HepG2 (cell line): ENCODE data around the gene SLCO4A1. TPM values are rescaled to one million over a fixed set of nuclear protein-coding genes. Genes with fewer than 3 reads are reported as not detected.

Experiments
- AGO2 ChIP-seq: fragments of 200-400 bp; formaldehyde crosslinking; optimal IDR thresholded peaks from 2 replicates; pipeline ENCODE3; 2017; ENCODE audit warnings: mild to moderate bottlenecking, low read depth, low read length, moderate library complexity
- GTF2F1 ChIP-seq: fragments of 150-350 bp; IDR thresholded peaks from 2 replicates; pipeline ENCODE4 v1.6.1; 2014; ENCODE audit warnings: low read length
- GTF3A ChIP-seq: sonication (generic); formaldehyde crosslinking; conservative IDR thresholded peaks from 2 replicates; pipeline ENCODE4 v1.4.0; 2020; ENCODE audit warnings: mild to moderate bottlenecking, missing genetic modification reagents
- HMG20B ChIP-seq: conservative IDR thresholded peaks from 2 replicates; pipeline ENCODE4 v1.6.1; 2016; ENCODE audit warnings: missing genetic modification reagents, missing compliant biosample characterization
- KLF16 ChIP-seq, 2 experiments: sonication (generic) in 1 of 2; formaldehyde crosslinking in 1 of 2; IDR thresholded peaks; 2 replicates each; pipeline versions ENCODE4 v1.6.1 to v1.8.0; 2016 to 2023; ENCODE audit warnings: missing genetic modification reagents in 2 of 2, missing compliant biosample characterization in 1 of 2
- MIER2 ChIP-seq: IDR thresholded peaks from 2 replicates; pipeline ENCODE4 v1.6.1; 2016; ENCODE audit warnings: missing biosample characterization, missing genetic modification reagents
- PHF21A ChIP-seq: sonication (generic); formaldehyde crosslinking; IDR thresholded peaks from 2 replicates; pipeline ENCODE4 v1.5.0; 2020; ENCODE audit warnings: mild to moderate bottlenecking, missing genetic modification reagents
- POLR2A ChIP-seq, 2 experiments: IDR thresholded peaks; 2 replicates each; pipeline ENCODE4 v1.6.1; 2011; ENCODE audit warnings: low read depth in 2 of 2, low read length in 2 of 2, mild to moderate bottlenecking in 1 of 2, moderate library complexity in 1 of 2; ENCODE audit not compliant: insufficient read depth in 1 of 2
- SP140L ChIP-seq: sonication (generic); formaldehyde crosslinking; IDR thresholded peaks from 2 replicates; pipeline ENCODE4 v1.4.0; 2020; ENCODE audit warnings: missing genetic modification reagents, borderline replicate concordance
- YEATS2 ChIP-seq: sonication (generic); formaldehyde crosslinking; IDR thresholded peaks from 2 replicates; pipeline ENCODE4 v1.4.0; 2020; ENCODE audit warnings: missing genetic modification reagents, borderline replicate concordance
- ZNF329 ChIP-seq: sonication (generic); formaldehyde crosslinking; IDR thresholded peaks from 2 replicates; pipeline ENCODE4 v1.9.0; 2021; ENCODE audit warnings: low read depth, mild to moderate bottlenecking, missing genetic modification reagents
- ZNF382 ChIP-seq: sonication (generic); formaldehyde crosslinking; IDR thresholded peaks from 2 replicates; pipeline ENCODE4 v1.5.0; 2020; ENCODE audit warnings: missing genetic modification reagents, mild to moderate bottlenecking, borderline replicate concordance
- ZNF775 ChIP-seq: sonication (generic); formaldehyde crosslinking; IDR thresholded peaks from 2 replicates; pipeline ENCODE4 v1.4.0; 2020; ENCODE audit warnings: missing genetic modification reagents, mild to moderate bottlenecking, moderate library complexity, borderline replicate concordance
- ZNF792 ChIP-seq: IDR thresholded peaks from 2 replicates; pipeline ENCODE4 v1.6.1; 2016
- ZSCAN20 ChIP-seq: sonication (generic); formaldehyde crosslinking; IDR thresholded peaks from 2 replicates; pipeline ENCODE4 v1.4.0; 2020; ENCODE audit warnings: missing genetic modification reagents, mild to moderate bottlenecking, borderline replicate concordance
- ZZZ3 ChIP-seq: sonication (generic); formaldehyde crosslinking; IDR thresholded peaks from 2 replicates; pipeline ENCODE4 v1.4.0; 2020; ENCODE audit warnings: missing genetic modification reagents, mild to moderate bottlenecking, borderline replicate concordance
- polyA plus RNA-seq, 8 experiments: library from polyadenylated mRNA; depleted of rRNA in 3 of 8; stranded (reverse) in 7 of 8; unstranded in 1 of 8; fragments of >200 nt; fragmentation: Illumina TruSeq in 4 of 8; extraction: Trizol in 4 of 8; gene quantifications; 2 replicates each; pipeline versions ENCODE4 v1.2.1 to v1.2.3, GENCODE V29; 2011 to 2016; ENCODE audit warnings: low read depth in 4 of 8, missing spikeins in 1 of 8, mixed read lengths in 1 of 8; ENCODE audit not compliant: insufficient read depth in 1 of 8
- total RNA-seq, 5 experiments: library from RNA; depleted of rRNA; stranded (reverse); fragments of >200 nt; fragmentation: Illumina TruSeq; extraction: Trizol; gene quantifications; 2 replicates each; pipeline ENCODE4 v1.2.3, GENCODE V29; 2016; ENCODE audit warnings: low read depth in 1 of 5
- TF ChIP-seq, protein P1 (sequence below): sonication (generic); formaldehyde crosslinking; IDR thresholded peaks from 2 replicates; pipeline ENCODE4 v1.5.0; 2020; ENCODE audit warnings: missing genetic modification reagents, mild to moderate bottlenecking, borderline replicate concordance
- TF ChIP-seq, protein P2 (sequence below): sonication (generic); formaldehyde crosslinking; IDR thresholded peaks from 2 replicates; pipeline ENCODE4 v1.8.0; 2022; ENCODE audit warnings: mild to moderate bottlenecking, missing genetic modification reagents
- TF ChIP-seq, protein P3 (sequence below): sonication (generic); formaldehyde crosslinking; IDR thresholded peaks from 2 replicates; pipeline ENCODE4 v1.5.0; 2020; ENCODE audit warnings: mild to moderate bottlenecking, missing genetic modification reagents
- TF ChIP-seq, protein P4 (sequence below): sonication (generic); formaldehyde crosslinking; IDR thresholded peaks from 2 replicates; pipeline ENCODE4 v1.4.0; 2020; ENCODE audit warnings: mild to moderate bottlenecking, missing genetic modification reagents, borderline replicate concordance
- TF ChIP-seq, protein P5 (sequence below): sonication (generic); formaldehyde crosslinking; IDR thresholded peaks from 2 replicates; pipeline ENCODE4 v1.9.0; 2021; ENCODE audit warnings: missing genetic modification reagents, borderline replicate concordance
- TF ChIP-seq, protein P6 (sequence below): sonication (generic); IDR thresholded peaks from 2 replicates; pipeline ENCODE4 v1.6.1; 2016; ENCODE audit warnings: low read depth, borderline replicate concordance

Gene SLCO4A1
- total and polyA plus RNA-seq, 2 of the 13 experiments (the other 11 are each of a cell fraction or from before 2014, with no cell fraction given): 55.5 to 112 TPM

DNA sequence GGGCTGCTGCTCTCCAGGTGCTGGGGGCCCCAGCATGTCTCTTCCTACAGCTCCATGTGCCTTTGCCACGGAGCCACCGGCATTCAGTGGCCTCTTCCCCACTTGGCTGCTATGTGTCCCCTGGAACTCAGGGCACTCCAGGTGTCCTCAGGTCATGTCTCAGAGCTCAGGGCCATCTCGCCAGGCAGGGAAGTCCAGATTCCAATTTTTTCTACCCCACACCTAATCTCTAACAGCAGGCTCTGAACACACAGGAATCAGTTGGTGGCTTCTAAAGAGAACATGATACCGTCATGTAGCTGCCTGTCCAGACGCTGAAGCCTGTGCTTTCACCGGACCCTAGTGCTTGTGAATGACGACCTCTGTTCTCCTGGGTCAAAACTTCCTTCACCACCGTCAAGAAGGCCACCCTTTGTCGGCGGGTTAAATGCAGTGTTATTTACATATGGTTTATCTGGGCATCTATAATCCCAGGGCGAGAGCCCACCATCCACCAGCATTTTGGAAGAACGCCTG lies 4.2 kb upstream of the SLCO4A1 start (continued):
- TF ChIP-seq YEATS2 (CRISPR knock-in tag) (no peak), GTF2F1 (no peak), PHF21A (CRISPR knock-in tag) (peak; percentile 54; the same call in 1 of the 2 replicates), POLR2A (IDR thresholded peaks at IDR 0.05; ENCODE audit: insufficient read depth in 1 of 2, low read depth in 2 of 2, low read length in 2 of 2) (no peak), ZNF775 (no peak), ZNF329 (CRISPR knock-in tag) (no peak), KLF16 (CRISPR knock-in tag; IDR thresholded peaks at IDR 0.05) (no peak), ZSCAN20 (CRISPR knock-in tag) (no peak; the same call in 1 of the 2 replicates), ZZZ3 (CRISPR knock-in tag) (no peak), MIER2 (no peak), AGO2 (peak; percentile 42), HMG20B (no peak), SP140L (CRISPR knock-in tag) (no peak), ZNF792 (CRISPR knock-in tag) (no peak), GTF3A (no peak; the same call in 1 of the 2 replicates), ZNF382 (CRISPR knock-in tag) (no peak)
- TF ChIP-seq, protein P1, sequence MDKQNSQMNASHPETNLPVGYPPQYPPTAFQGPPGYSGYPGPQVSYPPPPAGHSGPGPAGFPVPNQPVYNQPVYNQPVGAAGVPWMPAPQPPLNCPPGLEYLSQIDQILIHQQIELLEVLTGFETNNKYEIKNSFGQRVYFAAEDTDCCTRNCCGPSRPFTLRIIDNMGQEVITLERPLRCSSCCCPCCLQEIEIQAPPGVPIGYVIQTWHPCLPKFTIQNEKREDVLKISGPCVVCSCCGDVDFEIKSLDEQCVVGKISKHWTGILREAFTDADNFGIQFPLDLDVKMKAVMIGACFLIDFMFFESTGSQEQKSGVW (CRISPR knock-in tag): no peak
- TF ChIP-seq, protein P2, sequence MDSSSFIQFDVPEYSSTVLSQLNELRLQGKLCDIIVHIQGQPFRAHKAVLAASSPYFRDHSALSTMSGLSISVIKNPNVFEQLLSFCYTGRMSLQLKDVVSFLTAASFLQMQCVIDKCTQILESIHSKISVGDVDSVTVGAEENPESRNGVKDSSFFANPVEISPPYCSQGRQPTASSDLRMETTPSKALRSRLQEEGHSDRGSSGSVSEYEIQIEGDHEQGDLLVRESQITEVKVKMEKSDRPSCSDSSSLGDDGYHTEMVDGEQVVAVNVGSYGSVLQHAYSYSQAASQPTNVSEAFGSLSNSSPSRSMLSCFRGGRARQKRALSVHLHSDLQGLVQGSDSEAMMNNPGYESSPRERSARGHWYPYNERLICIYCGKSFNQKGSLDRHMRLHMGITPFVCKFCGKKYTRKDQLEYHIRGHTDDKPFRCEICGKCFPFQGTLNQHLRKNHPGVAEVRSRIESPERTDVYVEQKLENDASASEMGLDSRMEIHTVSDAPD: no peak
- TF ChIP-seq, protein P3, sequence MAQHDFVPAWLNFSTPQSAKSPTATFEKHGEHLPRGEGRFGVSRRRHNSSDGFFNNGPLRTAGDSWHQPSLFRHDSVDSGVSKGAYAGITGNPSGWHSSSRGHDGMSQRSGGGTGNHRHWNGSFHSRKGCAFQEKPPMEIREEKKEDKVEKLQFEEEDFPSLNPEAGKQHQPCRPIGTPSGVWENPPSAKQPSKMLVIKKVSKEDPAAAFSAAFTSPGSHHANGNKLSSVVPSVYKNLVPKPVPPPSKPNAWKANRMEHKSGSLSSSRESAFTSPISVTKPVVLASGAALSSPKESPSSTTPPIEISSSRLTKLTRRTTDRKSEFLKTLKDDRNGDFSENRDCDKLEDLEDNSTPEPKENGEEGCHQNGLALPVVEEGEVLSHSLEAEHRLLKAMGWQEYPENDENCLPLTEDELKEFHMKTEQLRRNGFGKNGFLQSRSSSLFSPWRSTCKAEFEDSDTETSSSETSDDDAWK (CRISPR knock-in tag): no peak
- TF ChIP-seq, protein P4, sequence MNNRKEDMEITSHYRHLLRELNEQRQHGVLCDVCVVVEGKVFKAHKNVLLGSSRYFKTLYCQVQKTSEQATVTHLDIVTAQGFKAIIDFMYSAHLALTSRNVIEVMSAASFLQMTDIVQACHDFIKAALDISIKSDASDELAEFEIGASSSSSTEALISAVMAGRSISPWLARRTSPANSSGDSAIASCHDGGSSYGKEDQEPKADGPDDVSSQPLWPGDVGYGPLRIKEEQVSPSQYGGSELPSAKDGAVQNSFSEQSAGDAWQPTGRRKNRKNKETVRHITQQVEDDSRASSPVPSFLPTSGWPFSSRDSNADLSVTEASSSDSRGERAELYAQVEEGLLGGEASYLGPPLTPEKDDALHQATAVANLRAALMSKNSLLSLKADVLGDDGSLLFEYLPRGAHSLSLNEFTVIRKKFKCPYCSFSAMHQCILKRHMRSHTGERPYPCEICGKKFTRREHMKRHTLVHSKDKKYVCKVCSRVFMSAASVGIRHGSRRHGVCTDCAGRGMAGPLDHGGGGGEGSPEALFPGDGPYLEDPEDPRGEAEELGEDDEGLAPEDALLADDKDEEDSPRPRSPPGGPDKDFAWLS (CRISPR knock-in tag): no peak
- TF ChIP-seq, protein P5, sequence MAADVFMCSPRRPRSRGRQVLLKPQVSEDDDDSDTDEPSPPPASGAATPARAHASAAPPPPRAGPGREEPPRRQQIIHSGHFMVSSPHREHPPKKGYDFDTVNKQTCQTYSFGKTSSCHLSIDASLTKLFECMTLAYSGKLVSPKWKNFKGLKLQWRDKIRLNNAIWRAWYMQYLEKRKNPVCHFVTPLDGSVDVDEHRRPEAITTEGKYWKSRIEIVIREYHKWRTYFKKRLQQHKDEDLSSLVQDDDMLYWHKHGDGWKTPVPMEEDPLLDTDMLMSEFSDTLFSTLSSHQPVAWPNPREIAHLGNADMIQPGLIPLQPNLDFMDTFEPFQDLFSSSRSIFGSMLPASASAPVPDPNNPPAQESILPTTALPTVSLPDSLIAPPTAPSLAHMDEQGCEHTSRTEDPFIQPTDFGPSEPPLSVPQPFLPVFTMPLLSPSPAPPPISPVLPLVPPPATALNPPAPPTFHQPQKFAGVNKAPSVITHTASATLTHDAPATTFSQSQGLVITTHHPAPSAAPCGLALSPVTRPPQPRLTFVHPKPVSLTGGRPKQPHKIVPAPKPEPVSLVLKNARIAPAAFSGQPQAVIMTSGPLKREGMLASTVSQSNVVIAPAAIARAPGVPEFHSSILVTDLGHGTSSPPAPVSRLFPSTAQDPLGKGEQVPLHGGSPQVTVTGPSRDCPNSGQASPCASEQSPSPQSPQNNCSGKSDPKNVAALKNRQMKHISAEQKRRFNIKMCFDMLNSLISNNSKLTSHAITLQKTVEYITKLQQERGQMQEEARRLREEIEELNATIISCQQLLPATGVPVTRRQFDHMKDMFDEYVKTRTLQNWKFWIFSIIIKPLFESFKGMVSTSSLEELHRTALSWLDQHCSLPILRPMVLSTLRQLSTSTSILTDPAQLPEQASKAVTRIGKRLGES: no peak
- TF ChIP-seq, protein P6, sequence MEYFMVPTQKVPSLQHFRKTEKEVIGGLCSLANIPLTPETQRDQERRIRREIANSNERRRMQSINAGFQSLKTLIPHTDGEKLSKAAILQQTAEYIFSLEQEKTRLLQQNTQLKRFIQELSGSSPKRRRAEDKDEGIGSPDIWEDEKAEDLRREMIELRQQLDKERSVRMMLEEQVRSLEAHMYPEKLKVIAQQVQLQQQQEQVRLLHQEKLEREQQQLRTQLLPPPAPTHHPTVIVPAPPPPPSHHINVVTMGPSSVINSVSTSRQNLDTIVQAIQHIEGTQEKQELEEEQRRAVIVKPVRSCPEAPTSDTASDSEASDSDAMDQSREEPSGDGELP: peak; percentile 29; the same call in 1 of the 2 replicates
